Immature natural killer cell (primary cell): ENCODE measurements around the gene ZBTB39. TPM values are rescaled to one million over a fixed set of nuclear protein-coding genes. Genes with fewer than 3 reads are reported as not detected.

Experiments used
- DNase-seq, 3 donors: peaks; one replicate each; pipeline ENCODE4 v3.0.0; 2022; ENCODE audit warnings: mixed read lengths in 1 of 3
- H3K27ac Mint-ChIP-seq, 6 donors: one replicate each; pipeline ENCODE4 v1.8.0; 2020; ENCODE audit warnings: mixed read lengths in 6 of 6, mild to moderate bottlenecking in 5 of 6, inconsistent platforms in 4 of 6, moderate library complexity in 3 of 6
- H3K27me3 Mint-ChIP-seq, 3 donors: one replicate each; pipeline ENCODE4 v1.8.0; 2020 to 2021; ENCODE audit warnings: low read depth in 3 of 3, mild to moderate bottlenecking in 3 of 3, mixed read lengths in 3 of 3, moderate library complexity in 3 of 3, inconsistent platforms in 1 of 3
- H3K36me3 Mint-ChIP-seq, 3 donors: one replicate each; pipeline ENCODE4 v1.8.0; 2020; ENCODE audit warnings: mixed read lengths in 3 of 3, inconsistent platforms in 2 of 3, mild to moderate bottlenecking in 2 of 3
- H3K4me1 Mint-ChIP-seq, 2 donors: one replicate each; pipeline ENCODE4 v1.8.0; 2020; ENCODE audit warnings: inconsistent platforms in 2 of 2, mild to moderate bottlenecking in 2 of 2, mixed read lengths in 2 of 2, moderate library complexity in 1 of 2
- H3K4me3 Mint-ChIP-seq, 5 donors: one replicate each; pipeline ENCODE4 v1.8.0; 2020; ENCODE audit warnings: mild to moderate bottlenecking in 5 of 5, mixed read lengths in 5 of 5, inconsistent platforms in 3 of 5, moderate library complexity in 3 of 5
- H3K9me3 Mint-ChIP-seq, 6 donors: one replicate each; pipeline ENCODE4 v1.8.0; 2020; ENCODE audit warnings: mild to moderate bottlenecking in 6 of 6, mixed read lengths in 6 of 6, inconsistent platforms in 4 of 6, moderate library complexity in 3 of 6
- polyA plus RNA-seq, 3 donors: library from polyadenylated mRNA; unstranded; fragments of 300-500 nt; fragmentation: Illumina TruSeq; gene quantifications; one replicate each; pipeline ENCODE4 v1.2.3, GENCODE V29; 2021

ZBTB39 gene
- polyA plus RNA-seq, 3 donors from 2014 or later, result 1.1 to 2.6 TPM; not detected in 1

DNA sequence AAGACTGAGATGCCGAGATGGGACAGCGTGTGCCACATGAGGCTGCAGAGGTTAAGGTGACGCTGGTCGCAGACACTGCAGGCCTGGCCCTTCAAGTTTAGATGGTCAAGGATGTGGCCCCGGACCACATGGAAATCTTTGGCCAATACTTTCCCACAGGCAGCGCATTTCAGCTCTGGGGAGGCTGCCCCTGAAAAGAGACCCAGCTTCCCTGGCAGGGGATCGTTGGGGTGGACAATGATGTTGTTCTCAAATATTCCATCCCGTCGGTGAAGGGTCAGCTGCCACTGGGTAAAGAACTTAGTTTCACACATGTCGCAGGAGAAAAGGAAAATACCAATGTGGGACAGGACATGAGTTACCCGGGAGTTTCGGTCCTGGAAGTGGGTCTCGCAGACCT, 3.0 kb downstream of the ZBTB39 start:
- Mint-ChIP-seq H3K27ac (no peak overlapping the region), H3K36me3 (peaks cover 8 to 27% (median 13%) of the 10 kb centered on the region in 3 donors), H3K4me1 (peaks cover 41 to 86% of the 10 kb centered on the region in 2 donors), H3K27me3 (peaks cover 2 to 6% (median 3%) of the 10 kb centered on the region in 3 donors), H3K4me3 (peak overlapping the region in 1 of 5 donors; percentile 11), H3K9me3 (no peaks in the 10 kb centered on the region)
- no peak for DNase-seq

GRCh38 chr12:57001448-57001906, 4.9 kb downstream of the ZBTB39 start:
- Mint-ChIP-seq H3K4me3 (no peak overlapping the region), H3K36me3 (peaks cover 8 to 30% (median 13%) of the 10 kb centered on the region in 3 donors), H3K27ac (no peak overlapping the region), H3K9me3 (no peaks in the 10 kb centered on the region), H3K27me3 (peaks cover 0 to 1% (median 0%) of the 10 kb centered on the region in 3 donors), H3K4me1 (peaks cover 27 to 67% of the 10 kb centered on the region in 2 donors)
- DNase-seq, result peak; percentile 40 to 52 (median 48)

GRCh38 chr12:57000393-57000792, 6.0 kb downstream of the ZBTB39 start:
- Mint-ChIP-seq H3K4me3 (no peak overlapping the region), H3K36me3 (peaks cover 8 to 30% (median 20%) of the 10 kb centered on the region in 3 donors), H3K27me3 (peaks cover 0 to 1% (median 0%) of the 10 kb centered on the region in 3 donors), H3K27ac (peak overlapping the region in 1 of 6 donors; percentile 10), H3K9me3 (no peaks in the 10 kb centered on the region), H3K4me1 (peaks cover 21 to 61% of the 10 kb centered on the region in 2 donors)
- DNase-seq, result no peak

DNA sequence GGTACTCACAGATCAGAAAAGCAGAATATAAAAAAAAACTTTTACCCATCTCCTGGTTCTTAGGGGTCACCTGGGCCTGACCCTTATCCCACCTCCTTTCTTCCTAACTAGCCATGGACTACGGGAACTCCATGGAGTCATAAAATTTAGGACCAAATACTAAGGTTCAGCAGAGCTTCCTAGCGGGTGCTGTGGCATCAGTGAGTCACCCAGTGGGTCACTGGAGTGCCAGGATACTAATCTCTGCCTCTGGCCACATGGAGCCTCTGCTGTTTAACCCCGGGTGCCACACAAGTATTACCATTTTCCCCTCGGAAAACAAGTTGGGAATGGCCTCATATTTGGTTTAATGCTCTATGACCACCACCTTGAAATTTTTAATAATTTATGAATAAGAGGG, 6.9 kb downstream of the ZBTB39 start:
- no peak for DNase-seq
- no peaks in the 10 kb centered on the region for H3K9me3 Mint-ChIP-seq
- H3K4me1 Mint-ChIP-seq, result peaks cover 13 to 51% of the 10 kb centered on the region in 2 donors
- peaks cover 0 to 1% (median 0%) of the 10 kb centered on the region in 3 donors for H3K27me3 Mint-ChIP-seq
- H3K27ac Mint-ChIP-seq, result no peak overlapping the region
- H3K4me3 Mint-ChIP-seq, result no peak overlapping the region
- peaks cover 12 to 30% (median 23%) of the 10 kb centered on the region in 3 donors for H3K36me3 Mint-ChIP-seq

DNA sequence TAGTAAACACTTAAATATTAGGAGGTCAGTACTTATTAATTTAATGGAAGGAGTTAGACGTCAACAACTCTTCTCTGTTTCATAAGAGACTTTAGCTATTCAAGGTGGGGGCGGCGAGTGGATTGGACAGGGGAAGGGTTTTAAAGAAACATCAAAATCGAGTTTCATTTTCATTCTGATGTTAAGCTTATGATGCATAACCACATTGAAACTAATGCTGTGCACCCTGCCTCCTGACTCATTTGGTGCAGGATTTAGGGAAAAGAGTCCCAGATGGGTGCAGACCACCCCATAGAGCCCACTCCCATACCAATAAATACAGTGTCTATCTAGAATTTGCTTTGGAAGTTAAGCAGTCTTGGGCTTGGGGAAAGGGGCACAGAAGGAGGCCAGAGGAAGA, 7.4 kb downstream of the ZBTB39 start:
- Mint-ChIP-seq H3K9me3 (no peaks in the 10 kb centered on the region), H3K27me3 (peaks cover 0 to 1% (median 0%) of the 10 kb centered on the region in 3 donors), H3K27ac (no peak overlapping the region), H3K4me1 (peaks cover 11 to 46% of the 10 kb centered on the region in 2 donors), H3K4me3 (no peak overlapping the region), H3K36me3 (peaks cover 12 to 26% (median 20%) of the 10 kb centered on the region in 3 donors)
- DNase-seq, result no peak

DNA sequence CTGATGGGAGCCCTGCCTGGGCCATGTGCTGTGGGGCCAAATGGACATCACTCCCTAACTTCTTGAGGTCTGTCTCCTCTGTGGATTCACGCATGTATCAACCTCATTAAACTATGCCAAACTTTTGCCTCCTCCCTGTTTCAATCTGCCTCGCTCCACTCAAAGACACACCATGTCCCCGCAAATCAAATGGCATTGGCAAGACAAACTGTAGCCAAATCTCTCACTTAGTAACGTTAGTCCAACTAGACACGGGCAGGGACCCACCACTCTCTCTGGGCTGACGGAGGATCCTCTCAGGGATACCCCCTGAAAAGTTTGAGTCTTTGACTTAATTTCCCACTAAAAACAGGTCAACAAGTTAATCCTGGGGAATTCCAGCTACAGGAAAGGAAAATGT, 8.0 kb downstream of the ZBTB39 start:
- H3K4me3 Mint-ChIP-seq, result no peak overlapping the region
- no peaks in the 10 kb centered on the region for H3K9me3 Mint-ChIP-seq
- peaks cover 8 to 20% (median 19%) of the 10 kb centered on the region in 3 donors for H3K36me3 Mint-ChIP-seq
- peaks cover 10 to 41% of the 10 kb centered on the region in 2 donors for H3K4me1 Mint-ChIP-seq
- DNase-seq, result no peak
- H3K27ac Mint-ChIP-seq, result no peak overlapping the region
- H3K27me3 Mint-ChIP-seq, result peaks cover 0 to 1% (median 0%) of the 10 kb centered on the region in 3 donors

DNA sequence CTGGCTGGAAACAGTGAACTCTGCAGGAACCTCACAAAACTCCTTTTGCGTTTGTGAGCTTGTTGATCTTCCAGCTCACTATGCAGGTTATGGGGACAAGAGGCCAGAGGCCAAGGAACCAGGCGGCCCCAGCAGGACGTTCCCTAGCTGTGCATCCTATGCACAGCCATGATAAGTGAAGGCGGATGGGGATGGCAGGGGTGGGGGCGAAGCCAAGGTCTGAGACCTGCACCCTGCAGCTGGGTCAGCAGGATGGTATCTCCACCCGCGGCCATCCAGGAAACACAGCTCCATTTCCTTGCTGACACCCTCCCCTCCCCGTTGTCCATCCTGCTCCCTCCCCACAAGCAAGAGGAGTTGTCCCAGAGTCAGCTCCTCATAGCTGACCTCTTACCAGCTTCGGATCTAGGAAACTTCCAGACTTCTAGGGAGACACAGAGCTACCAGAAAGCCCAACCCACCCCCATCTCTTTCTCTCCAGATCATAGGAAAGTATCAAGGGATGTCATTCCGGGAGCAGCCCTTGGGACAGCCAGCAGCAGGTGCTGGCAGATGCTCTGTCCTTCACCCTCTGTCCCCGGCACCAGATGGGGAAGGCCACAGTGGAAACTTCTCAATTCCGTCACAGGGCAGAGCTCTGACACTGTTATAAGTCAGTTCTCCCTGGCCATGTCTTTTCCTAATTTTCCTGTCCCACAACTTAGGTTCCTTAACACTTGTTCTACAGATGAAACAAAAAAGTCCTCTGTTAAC, 9.4 kb downstream of the ZBTB39 start:
- DNase-seq, result no peak
- Mint-ChIP-seq H3K27ac (no peak overlapping the region), H3K4me1 (peaks cover 7 to 33% of the 10 kb centered on the region in 2 donors), H3K4me3 (no peak overlapping the region), H3K9me3 (no peaks in the 10 kb centered on the region), H3K27me3 (peaks cover 0 to 2% (median 1%) of the 10 kb centered on the region in 3 donors), H3K36me3 (peaks cover 8 to 15% (median 9%) of the 10 kb centered on the region in 3 donors)

DNA sequence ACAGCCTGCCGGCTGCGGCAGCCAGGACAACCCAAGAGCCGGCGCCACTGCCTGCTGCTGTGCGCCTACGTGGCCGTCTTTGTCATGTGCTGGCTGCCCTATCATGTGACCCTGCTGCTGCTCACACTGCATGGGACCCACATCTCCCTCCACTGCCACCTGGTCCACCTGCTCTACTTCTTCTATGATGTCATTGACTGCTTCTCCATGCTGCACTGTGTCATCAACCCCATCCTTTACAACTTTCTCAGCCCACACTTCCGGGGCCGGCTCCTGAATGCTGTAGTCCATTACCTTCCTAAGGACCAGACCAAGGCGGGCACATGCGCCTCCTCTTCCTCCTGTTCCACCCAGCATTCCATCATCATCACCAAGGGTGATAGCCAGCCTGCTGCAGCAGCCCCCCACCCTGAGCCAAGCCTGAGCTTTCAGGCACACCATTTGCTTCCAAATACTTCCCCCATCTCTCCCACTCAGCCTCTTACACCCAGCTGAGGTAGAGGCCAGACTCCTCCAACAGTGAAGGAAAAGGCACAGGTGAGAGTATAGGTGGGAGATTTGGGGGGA, 10.3 kb downstream of the ZBTB39 start:
- no peaks in the 10 kb centered on the region for H3K9me3 Mint-ChIP-seq
- H3K4me1 Mint-ChIP-seq, result peaks cover 8 to 32% of the 10 kb centered on the region in 2 donors
- peaks cover 0 to 5% (median 2%) of the 10 kb centered on the region in 3 donors for H3K27me3 Mint-ChIP-seq
- no peak overlapping the region for H3K4me3 Mint-ChIP-seq
- peaks cover 5 to 15% (median 9%) of the 10 kb centered on the region in 3 donors for H3K36me3 Mint-ChIP-seq
- DNase-seq, result no peak
- peak overlapping the region in 1 of 6 donors; percentile 0 for H3K27ac Mint-ChIP-seq

GRCh38 chr12:56995201-56995929, 11.0 kb downstream of the ZBTB39 start:
- no peak overlapping the region for H3K4me3 Mint-ChIP-seq
- H3K4me1 Mint-ChIP-seq, result peaks cover 8 to 27% of the 10 kb centered on the region in 2 donors
- H3K36me3 Mint-ChIP-seq, result peaks cover 5 to 15% (median 9%) of the 10 kb centered on the region in 3 donors
- H3K9me3 Mint-ChIP-seq, result no peaks in the 10 kb centered on the region
- no peak overlapping the region for H3K27ac Mint-ChIP-seq
- peaks cover 0 to 5% (median 2%) of the 10 kb centered on the region in 3 donors for H3K27me3 Mint-ChIP-seq
- no peak for DNase-seq

DNA sequence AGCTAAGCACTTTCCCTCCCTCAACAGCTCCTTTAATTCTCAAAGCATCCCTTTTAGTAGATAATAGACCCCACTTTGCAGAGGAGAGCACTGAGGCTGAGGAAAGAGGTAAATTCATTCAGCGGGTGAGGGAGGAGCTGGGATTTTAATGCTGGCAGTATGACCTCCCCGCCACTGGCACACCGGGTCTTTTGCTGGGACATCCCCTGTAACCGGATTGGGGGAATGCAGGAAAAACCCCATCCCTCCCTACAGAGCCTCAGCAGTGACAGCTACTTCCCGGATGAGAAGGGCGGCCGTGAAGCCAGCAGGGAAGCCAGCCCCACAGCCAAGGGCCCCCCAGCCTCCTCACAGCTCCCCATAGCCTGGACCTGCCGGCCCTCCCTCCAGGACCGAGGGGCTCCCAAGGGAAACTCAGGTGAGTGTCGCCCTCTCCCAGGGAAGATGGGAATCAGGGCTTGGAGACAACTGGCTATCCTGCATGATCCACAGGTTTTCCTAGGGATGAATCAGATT, 12.1 kb downstream of the ZBTB39 start:
- H3K27me3 Mint-ChIP-seq, result peaks cover 0 to 5% (median 4%) of the 10 kb centered on the region in 3 donors
- H3K36me3 Mint-ChIP-seq, result peaks cover 5 to 15% (median 6%) of the 10 kb centered on the region in 3 donors
- H3K4me1 Mint-ChIP-seq, result peaks cover 8 to 16% of the 10 kb centered on the region in 2 donors
- no peak overlapping the region for H3K27ac Mint-ChIP-seq
- peak overlapping the region in 1 of 5 donors; percentile 3 for H3K4me3 Mint-ChIP-seq
- no peak for DNase-seq
- H3K9me3 Mint-ChIP-seq, result no peaks in the 10 kb centered on the region

GRCh38 chr12:56993346-56993745, 13.0 kb downstream of the ZBTB39 start:
- H3K4me1 Mint-ChIP-seq, result peaks cover 4 to 7% of the 10 kb centered on the region in 2 donors
- H3K27me3 Mint-ChIP-seq, result peaks cover 0 to 5% (median 4%) of the 10 kb centered on the region in 3 donors
- no peak overlapping the region for H3K27ac Mint-ChIP-seq
- H3K9me3 Mint-ChIP-seq, result no peaks in the 10 kb centered on the region
- H3K4me3 Mint-ChIP-seq, result no peak overlapping the region
- peaks cover 4 to 10% (median 5%) of the 10 kb centered on the region in 3 donors for H3K36me3 Mint-ChIP-seq
- DNase-seq, result no peak

DNA sequence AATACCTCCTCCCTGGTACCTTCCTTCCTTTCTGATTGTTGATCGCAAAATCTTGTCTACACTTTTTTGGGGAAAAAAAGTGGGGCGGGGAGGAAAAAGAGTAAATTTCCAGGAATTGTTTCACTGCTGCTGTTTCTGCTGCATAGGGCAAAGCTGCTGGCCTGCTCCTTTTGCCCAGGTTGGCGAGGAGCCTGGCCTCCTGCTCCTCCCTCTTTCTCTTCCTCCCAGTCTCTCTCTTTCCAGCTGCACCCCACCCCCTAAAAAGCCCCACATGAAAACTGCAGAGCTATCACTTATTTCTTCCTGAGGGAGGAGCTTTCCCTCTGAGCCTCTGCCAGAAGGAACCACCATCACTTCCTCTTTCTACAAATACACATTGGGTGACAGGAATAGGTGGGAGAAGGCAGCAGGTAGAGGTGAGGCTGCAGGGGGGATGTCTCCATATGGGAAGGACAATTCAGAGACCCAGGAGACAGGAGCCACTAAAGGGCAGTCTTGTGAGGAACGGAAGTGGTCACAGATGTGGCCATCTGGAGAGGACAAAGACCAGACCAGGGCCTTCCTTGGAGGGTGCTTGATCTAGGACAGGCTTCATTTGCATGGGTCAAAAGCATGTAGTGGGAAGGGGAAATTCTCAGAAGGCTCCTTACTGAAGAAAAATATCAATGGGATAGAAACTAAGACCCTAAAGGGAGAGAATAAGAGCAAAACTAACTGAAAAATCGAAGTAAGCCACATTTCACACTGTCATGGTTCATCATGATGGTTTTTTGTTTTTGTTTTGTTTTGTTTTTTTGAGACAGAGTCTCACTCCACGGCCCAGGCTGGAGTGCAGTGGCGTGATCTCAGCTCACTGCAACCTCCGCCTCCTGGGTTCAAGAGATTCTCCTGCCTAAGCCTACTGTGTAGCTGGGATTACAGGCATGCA, 14.8 kb downstream of the ZBTB39 start:
- H3K27me3 Mint-ChIP-seq, result peaks cover 0 to 4% (median 3%) of the 10 kb centered on the region in 3 donors
- peaks cover 8 to 18% of the 10 kb centered on the region in 2 donors for H3K4me1 Mint-ChIP-seq
- no peaks in the 10 kb centered on the region for H3K9me3 Mint-ChIP-seq
- no peak for DNase-seq
- peak overlapping the region in 1 of 6 donors; percentile 5 for H3K27ac Mint-ChIP-seq
- peaks cover 0 to 10% (median 5%) of the 10 kb centered on the region in 3 donors for H3K36me3 Mint-ChIP-seq
- H3K4me3 Mint-ChIP-seq, result no peak overlapping the region
